Measurements from ENCODE around the gene CEP70. TPM values are rescaled to one million over a fixed set of nuclear protein-coding genes. Genes with fewer than 3 reads are reported as not detected.
"Not testable (repeated sequence)": the region's sequence is repeated elsewhere in the genome, so short reads cannot be mapped to it uniquely, and the experiment has no call there.

The CEP70 gene
- total RNA-seq, 1 donor = 11.8 TPM

- DNase-seq (ENCODE audit: low read depth in 2 of 3, low spot score in 2 of 3) = no peak
These were observed 138.0 kb downstream of the CEP70 start for GRCh38 chr3:138455801-138456716.

- DNase-seq (ENCODE audit: low read depth in 2 of 3, low spot score in 2 of 3) = not testable (repeated sequence)
These were observed 140.1 kb downstream of the CEP70 start for GRCh38 chr3:138453940-138454339.

DNA sequence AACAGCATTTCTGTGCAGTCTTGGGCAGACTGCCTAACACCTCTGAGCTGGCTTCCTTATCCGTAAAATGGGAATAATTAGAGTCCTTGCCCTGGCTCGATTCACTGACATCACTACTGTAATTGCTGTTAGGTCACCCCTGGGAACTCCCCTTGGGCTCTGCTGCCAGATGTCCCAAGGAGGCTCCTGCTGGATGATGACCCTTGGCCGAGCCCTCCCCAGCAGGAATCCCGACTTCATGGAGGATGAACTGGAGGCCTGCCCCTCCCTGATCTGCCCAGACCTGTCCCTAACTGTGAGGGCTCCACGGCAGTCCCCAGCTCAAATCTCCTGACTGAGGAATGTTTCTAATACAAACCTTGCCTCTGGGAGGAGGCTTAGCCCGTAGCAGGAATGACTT is 141.6 kb downstream of the CEP70 start:
- no peak for DNase-seq (ENCODE audit: low read depth in 2 of 3, low spot score in 2 of 3)

- DNase-seq (ENCODE audit: low read depth in 2 of 3, low spot score in 2 of 3) = no peak
These were observed 142.4 kb downstream of the CEP70 start for GRCh38 chr3:138451595-138452162.

GRCh38 chr3:138450704-138451424 is 143.2 kb downstream of the CEP70 start:
- DNase-seq (ENCODE audit: low read depth in 2 of 3, low spot score in 2 of 3) = no peak

GRCh38 chr3:138450181-138450580 is 143.9 kb downstream of the CEP70 start:
- no peak for DNase-seq (ENCODE audit: low read depth in 2 of 3, low spot score in 2 of 3)

DNA sequence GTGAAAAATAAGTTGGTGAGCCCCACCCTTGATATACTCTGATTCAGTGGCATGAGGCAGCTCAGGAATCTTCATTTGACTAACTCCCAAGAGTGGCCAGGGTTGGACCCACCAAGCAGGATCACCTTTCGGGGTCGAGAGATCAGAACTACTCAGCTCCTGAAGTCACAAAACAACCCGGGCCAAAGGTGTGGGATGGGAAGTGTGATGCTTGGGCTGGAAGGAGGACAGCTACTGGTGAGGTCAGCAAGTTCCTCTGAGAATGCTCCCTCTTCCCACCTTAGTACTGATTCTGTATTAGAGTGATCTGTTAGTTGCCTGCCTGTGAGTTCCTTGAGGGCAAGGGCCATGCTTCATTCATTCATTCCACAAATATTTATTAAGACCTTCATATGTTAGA is 144.6 kb downstream of the CEP70 start:
- no peak for DNase-seq (ENCODE audit: low read depth in 2 of 3, low spot score in 2 of 3)

DNA sequence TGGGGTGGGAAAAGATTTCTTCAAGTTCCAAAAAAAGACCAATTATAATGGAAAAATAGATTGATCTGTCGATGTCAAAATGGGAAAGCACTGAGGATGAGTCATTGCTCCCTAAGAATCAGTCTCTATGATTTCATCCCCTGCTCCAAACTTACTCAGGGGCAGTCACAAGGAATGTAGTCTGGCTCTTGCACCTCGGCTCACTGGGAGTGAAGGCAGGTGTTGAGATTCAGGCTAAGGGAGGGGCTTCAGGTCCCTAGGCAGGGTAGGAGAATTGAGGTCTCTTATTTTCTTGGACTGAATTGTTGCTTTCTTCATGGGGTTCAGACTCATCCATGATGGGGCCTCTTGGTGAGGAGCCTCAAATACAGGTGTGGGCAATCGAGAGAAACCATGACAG is 145.4 kb downstream of the CEP70 start:
- no peak for DNase-seq (ENCODE audit: low read depth in 2 of 3, low spot score in 2 of 3)

DNA sequence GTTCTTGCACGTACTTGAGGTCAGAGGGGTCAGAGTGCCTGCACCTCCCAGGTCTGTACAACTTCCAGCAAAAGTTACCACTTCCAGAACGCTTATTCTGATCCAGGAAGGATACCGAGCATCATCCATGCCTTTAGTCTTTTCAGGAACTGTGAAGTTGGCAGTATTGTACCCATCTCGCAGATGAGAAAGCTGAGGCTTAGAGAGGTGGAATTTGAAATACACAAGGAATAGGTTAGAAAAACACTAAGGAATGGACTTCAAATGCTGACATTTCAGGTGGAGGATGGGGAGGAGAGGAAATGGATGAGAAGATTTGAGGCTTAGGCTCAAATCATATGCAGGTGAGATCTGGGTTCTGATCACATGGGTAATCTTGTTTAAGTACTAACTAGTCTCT is 148.4 kb downstream of the CEP70 start:
- DNase-seq (ENCODE audit: low read depth in 2 of 3, low spot score in 2 of 3) = no peak

GRCh38 chr3:138445236-138445635 is 148.8 kb downstream of the CEP70 start:
- peak in 1 of 3 donors; percentile 28 for DNase-seq (ENCODE audit: low read depth in 2 of 3, low spot score in 2 of 3)

Other genes starting within 250 kb of the CEP70 start
- gene MRAS, start 245.7 kb downstream of the CEP70 start, total RNA-seq = 2.2 TPM
- 0.54 TPM for gene ESYT3, start 159.6 kb downstream of the CEP70 start, total RNA-seq
- gene FAIM, start 14.5 kb upstream of the CEP70 start, total RNA-seq = 5.1 TPM
- gene PIK3CB, start 240.7 kb upstream of the CEP70 start, total RNA-seq = 15.3 TPM